HL-60 (cell line): ENCODE measurements around the gene ATP1A4.

Source experiments
- GABPA ChIP-seq: IDR thresholded peaks from 2 replicates; pipeline ENCODE4 v1.6.1; 2012; ENCODE audit warnings: low read depth
- POLR2AphosphoS5 ChIP-seq: IDR thresholded peaks from 2 replicates; pipeline ENCODE4 v1.6.1; 2012; ENCODE audit warnings: low read depth
- SPI1 ChIP-seq: IDR thresholded peaks from 2 replicates; pipeline ENCODE4 v1.6.1; 2012; ENCODE audit warnings: low read depth, mild to moderate bottlenecking, borderline replicate concordance
- TF ChIP-seq, protein P1 (sequence below): IDR thresholded peaks from one replicate; pipeline ENCODE4 v1.5.1; 2011; ENCODE audit warnings: low read length, control low read depth, inconsistent platforms; ENCODE audit not compliant: insufficient read depth
- TF ChIP-seq, protein P2 (sequence below): IDR thresholded peaks from 2 replicates; pipeline ENCODE4 v1.6.1; 2012; ENCODE audit warnings: low read depth; ENCODE audit not compliant: insufficient replicate concordance

DNA sequence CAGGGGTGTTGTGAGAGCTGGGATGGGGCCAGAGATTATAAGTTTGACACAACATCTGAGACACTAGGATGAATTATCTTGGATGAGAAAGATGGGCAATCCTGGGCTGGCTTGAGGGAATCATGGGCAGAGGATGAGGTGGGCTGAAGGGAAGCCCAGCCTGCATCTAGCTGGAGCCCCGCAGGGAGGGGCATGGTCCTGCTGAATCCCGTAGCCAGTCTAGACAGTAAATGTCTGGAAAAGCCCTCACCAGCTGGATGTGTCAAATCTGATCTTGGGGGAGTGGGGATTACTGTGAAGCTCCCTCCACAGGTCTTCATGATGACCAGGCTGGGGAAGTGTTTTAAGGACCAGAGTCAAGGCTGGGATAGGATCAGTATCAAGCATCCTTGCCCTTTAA lies 35.3 kb downstream of the ATP1A4 start:
- TF ChIP-seq, protein P1, sequence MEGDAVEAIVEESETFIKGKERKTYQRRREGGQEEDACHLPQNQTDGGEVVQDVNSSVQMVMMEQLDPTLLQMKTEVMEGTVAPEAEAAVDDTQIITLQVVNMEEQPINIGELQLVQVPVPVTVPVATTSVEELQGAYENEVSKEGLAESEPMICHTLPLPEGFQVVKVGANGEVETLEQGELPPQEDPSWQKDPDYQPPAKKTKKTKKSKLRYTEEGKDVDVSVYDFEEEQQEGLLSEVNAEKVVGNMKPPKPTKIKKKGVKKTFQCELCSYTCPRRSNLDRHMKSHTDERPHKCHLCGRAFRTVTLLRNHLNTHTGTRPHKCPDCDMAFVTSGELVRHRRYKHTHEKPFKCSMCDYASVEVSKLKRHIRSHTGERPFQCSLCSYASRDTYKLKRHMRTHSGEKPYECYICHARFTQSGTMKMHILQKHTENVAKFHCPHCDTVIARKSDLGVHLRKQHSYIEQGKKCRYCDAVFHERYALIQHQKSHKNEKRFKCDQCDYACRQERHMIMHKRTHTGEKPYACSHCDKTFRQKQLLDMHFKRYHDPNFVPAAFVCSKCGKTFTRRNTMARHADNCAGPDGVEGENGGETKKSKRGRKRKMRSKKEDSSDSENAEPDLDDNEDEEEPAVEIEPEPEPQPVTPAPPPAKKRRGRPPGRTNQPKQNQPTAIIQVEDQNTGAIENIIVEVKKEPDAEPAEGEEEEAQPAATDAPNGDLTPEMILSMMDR = no peak
- TF ChIP-seq, protein P2, sequence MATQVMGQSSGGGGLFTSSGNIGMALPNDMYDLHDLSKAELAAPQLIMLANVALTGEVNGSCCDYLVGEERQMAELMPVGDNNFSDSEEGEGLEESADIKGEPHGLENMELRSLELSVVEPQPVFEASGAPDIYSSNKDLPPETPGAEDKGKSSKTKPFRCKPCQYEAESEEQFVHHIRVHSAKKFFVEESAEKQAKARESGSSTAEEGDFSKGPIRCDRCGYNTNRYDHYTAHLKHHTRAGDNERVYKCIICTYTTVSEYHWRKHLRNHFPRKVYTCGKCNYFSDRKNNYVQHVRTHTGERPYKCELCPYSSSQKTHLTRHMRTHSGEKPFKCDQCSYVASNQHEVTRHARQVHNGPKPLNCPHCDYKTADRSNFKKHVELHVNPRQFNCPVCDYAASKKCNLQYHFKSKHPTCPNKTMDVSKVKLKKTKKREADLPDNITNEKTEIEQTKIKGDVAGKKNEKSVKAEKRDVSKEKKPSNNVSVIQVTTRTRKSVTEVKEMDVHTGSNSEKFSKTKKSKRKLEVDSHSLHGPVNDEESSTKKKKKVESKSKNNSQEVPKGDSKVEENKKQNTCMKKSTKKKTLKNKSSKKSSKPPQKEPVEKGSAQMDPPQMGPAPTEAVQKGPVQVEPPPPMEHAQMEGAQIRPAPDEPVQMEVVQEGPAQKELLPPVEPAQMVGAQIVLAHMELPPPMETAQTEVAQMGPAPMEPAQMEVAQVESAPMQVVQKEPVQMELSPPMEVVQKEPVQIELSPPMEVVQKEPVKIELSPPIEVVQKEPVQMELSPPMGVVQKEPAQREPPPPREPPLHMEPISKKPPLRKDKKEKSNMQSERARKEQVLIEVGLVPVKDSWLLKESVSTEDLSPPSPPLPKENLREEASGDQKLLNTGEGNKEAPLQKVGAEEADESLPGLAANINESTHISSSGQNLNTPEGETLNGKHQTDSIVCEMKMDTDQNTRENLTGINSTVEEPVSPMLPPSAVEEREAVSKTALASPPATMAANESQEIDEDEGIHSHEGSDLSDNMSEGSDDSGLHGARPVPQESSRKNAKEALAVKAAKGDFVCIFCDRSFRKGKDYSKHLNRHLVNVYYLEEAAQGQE = no peak
- TF ChIP-seq POLR2AphosphoS5 (no peak), SPI1 (no peak), GABPA (no peak)
